ENCODE results near the gene COL5A1. TPM values are rescaled to one million over a fixed set of nuclear protein-coding genes. Genes with fewer than 3 reads are reported as not detected.
A peak's percentile ranks its signal among the peaks of the same experiment; 100 is the strongest.

Gene COL5A1
- total RNA-seq, 6 experiments from 2014 or later: 196 to 308 (median 225) TPM

- TF ChIP-seq CTCF (IDR thresholded peaks at IDR 0.05): no peak
- H3K36me3 Mint-ChIP-seq (ENCODE audit: low read depth): peaks cover 19% of the 10 kb centered on the region
- H3K4me3 Mint-ChIP-seq: peak overlapping the region; percentile 33; the same call in 1 of the 2 replicates
- peak overlapping the region; percentile 38; the same call in 1 of the 2 replicates for H3K27ac Mint-ChIP-seq
- DNase-seq: no peak
- H3K9me3 Mint-ChIP-seq: no peaks in the 10 kb centered on the region
- H3K4me1 Mint-ChIP-seq (ENCODE audit: low read depth): peaks cover 11% of the 10 kb centered on the region
- H3K27me3 Mint-ChIP-seq (ENCODE audit: insufficient read depth): peaks cover 51% of the 10 kb centered on the region
Measured at GRCh38 chr9:134837529-134837928, 195.9 kb downstream of the COL5A1 start.

GRCh38 chr9:134838651-134839454 is 197.2 kb downstream of the COL5A1 start:
- Mint-ChIP-seq H3K4me1 (ENCODE audit: low read depth) (peaks cover 11% of the 10 kb centered on the region), H3K27ac (no peak overlapping the region), H3K4me3 (no peak overlapping the region), H3K27me3 (ENCODE audit: insufficient read depth) (peaks cover 54% of the 10 kb centered on the region), H3K36me3 (ENCODE audit: low read depth) (peaks cover 32% of the 10 kb centered on the region), H3K9me3 (no peaks in the 10 kb centered on the region; the same call in 1 of the 2 replicates)
- no peak for DNase-seq
- TF ChIP-seq CTCF (IDR thresholded peaks at IDR 0.05): no peak

- DNase-seq: no peak
- Mint-ChIP-seq H3K27me3 (ENCODE audit: insufficient read depth) (peaks cover 51% of the 10 kb centered on the region), H3K4me1 (ENCODE audit: low read depth) (peaks cover 11% of the 10 kb centered on the region), H3K27ac (peak overlapping the region; percentile 43; the same call in 1 of the 2 replicates), H3K9me3 (no peaks in the 10 kb centered on the region; the same call in 1 of the 2 replicates), H3K36me3 (ENCODE audit: low read depth) (peaks cover 36% of the 10 kb centered on the region), H3K4me3 (no peak overlapping the region; the same call in 1 of the 2 replicates)
- peak; percentile 51; the same call in 1 of the 2 replicates for TF ChIP-seq CTCF (IDR thresholded peaks at IDR 0.05)
Measured at GRCh38 chr9:134839455-134840125, 198.0 kb downstream of the COL5A1 start.

GRCh38 chr9:134840511-134840910 is 198.9 kb downstream of the COL5A1 start:
- Mint-ChIP-seq H3K27me3 (ENCODE audit: insufficient read depth) (peaks cover 51% of the 10 kb centered on the region), H3K4me1 (ENCODE audit: low read depth) (peaks cover 11% of the 10 kb centered on the region), H3K4me3 (no peak overlapping the region), H3K27ac (peak overlapping the region; percentile 43; the same call in 1 of the 2 replicates), H3K36me3 (ENCODE audit: low read depth) (peaks cover 32% of the 10 kb centered on the region), H3K9me3 (no peaks in the 10 kb centered on the region; the same call in 1 of the 2 replicates)
- DNase-seq: no peak
- no peak for TF ChIP-seq CTCF (IDR thresholded peaks at IDR 0.05)

GRCh38 chr9:134841180-134841904 is 199.7 kb downstream of the COL5A1 start:
- TF ChIP-seq CTCF (IDR thresholded peaks at IDR 0.05): no peak
- no peak for DNase-seq
- Mint-ChIP-seq H3K36me3 (ENCODE audit: low read depth) (peaks cover 32% of the 10 kb centered on the region), H3K27me3 (ENCODE audit: insufficient read depth) (peaks cover 46% of the 10 kb centered on the region), H3K27ac (no peak overlapping the region), H3K9me3 (no peaks in the 10 kb centered on the region; the same call in 1 of the 2 replicates), H3K4me3 (no peak overlapping the region; the same call in 1 of the 2 replicates), H3K4me1 (ENCODE audit: low read depth) (peaks cover 11% of the 10 kb centered on the region)
